HEK293 (cell line): Measurements from ENCODE around the gene GOLT1B.

Experiments used
- BCL11B ChIP-seq: fragments of 450-650 bp; formaldehyde crosslinking; IDR thresholded peaks from 2 replicates; pipeline ENCODE4 v1.5.1; 2016; ENCODE audit warnings: low read depth, missing biosample characterization, missing genetic modification characterization
- EGR2 ChIP-seq: fragments of 450-650 bp; formaldehyde crosslinking; IDR thresholded peaks from 2 replicates; pipeline ENCODE4 v1.5.1; 2016; ENCODE audit warnings: low read depth, missing biosample characterization, missing genetic modification characterization
- FEZF1 ChIP-seq: fragments of 450-650 bp; formaldehyde crosslinking; IDR thresholded peaks from 2 replicates; pipeline ENCODE4 v1.5.1; 2016; ENCODE audit warnings: missing biosample characterization, missing genetic modification characterization
- HOXC10 ChIP-seq: sonication (generic); formaldehyde crosslinking; IDR thresholded peaks from 2 replicates; pipeline ENCODE4 v1.8.1; 2023; ENCODE audit warnings: mild to moderate bottlenecking, missing genetic modification reagents
- KLF10 ChIP-seq: fragments of 450-650 bp; IDR thresholded peaks from 2 replicates; pipeline ENCODE4 v1.5.1; 2018; ENCODE audit warnings: missing biosample characterization, mild to moderate bottlenecking, missing genetic modification characterization
- KLF9 ChIP-seq: fragments of 450-650 bp; formaldehyde crosslinking; IDR thresholded peaks from 2 replicates; pipeline ENCODE4 v1.5.1; 2016; ENCODE audit warnings: missing biosample characterization, missing genetic modification characterization, low read depth
- MYNN ChIP-seq: fragments of 450-650 bp; formaldehyde crosslinking; IDR thresholded peaks from 2 replicates; pipeline ENCODE4 v1.5.1; 2016; ENCODE audit warnings: missing biosample characterization, missing genetic modification characterization, borderline replicate concordance
- ZBTB21 ChIP-seq: fragments of 450-650 bp; formaldehyde crosslinking; IDR thresholded peaks from 2 replicates; pipeline ENCODE4 v1.5.1; 2017; ENCODE audit warnings: missing biosample characterization, missing genetic modification characterization
- ZFP41 ChIP-seq: fragments of 450-650 bp; formaldehyde crosslinking; IDR thresholded peaks from 2 replicates; pipeline ENCODE4 v1.5.1; 2016; ENCODE audit warnings: missing biosample characterization, missing genetic modification characterization, borderline replicate concordance
- ZNF174 ChIP-seq: fragments of 450-650 bp; formaldehyde crosslinking; IDR thresholded peaks from 2 replicates; pipeline ENCODE4 v1.5.0; 2017; ENCODE audit warnings: missing biosample characterization, mild to moderate bottlenecking, missing genetic modification characterization
- ZNF184 ChIP-seq: fragments of 450-650 bp; IDR thresholded peaks from 2 replicates; pipeline ENCODE4 v1.5.1; 2018; ENCODE audit warnings: missing biosample characterization, mild to moderate bottlenecking, missing genetic modification characterization
- ZNF223 ChIP-seq: fragments of 450-650 bp; formaldehyde crosslinking; IDR thresholded peaks from 2 replicates; pipeline ENCODE4 v1.5.1; 2016; ENCODE audit warnings: missing biosample characterization, missing genetic modification characterization
- ZNF24 ChIP-seq: fragments of 450-650 bp; formaldehyde crosslinking; IDR thresholded peaks from 2 replicates; pipeline ENCODE4 v1.5.1; 2016; ENCODE audit warnings: missing biosample characterization, missing genetic modification characterization
- ZNF248 ChIP-seq: fragments of 450-650 bp; formaldehyde crosslinking; IDR thresholded peaks from 2 replicates; pipeline ENCODE4 v1.5.1; 2017; ENCODE audit warnings: missing biosample characterization, missing genetic modification characterization
- ZNF324 ChIP-seq: fragments of 450-650 bp; formaldehyde crosslinking; IDR thresholded peaks from 2 replicates; pipeline ENCODE4 v1.5.1; 2016; ENCODE audit warnings: missing biosample characterization, missing genetic modification characterization
- ZNF366 ChIP-seq: fragments of 450-650 bp; formaldehyde crosslinking; conservative IDR thresholded peaks from 2 replicates; pipeline ENCODE4 v1.5.1; 2016; ENCODE audit warnings: missing biosample characterization, missing genetic modification characterization
- ZNF416 ChIP-seq: fragments of 450-650 bp; formaldehyde crosslinking; IDR thresholded peaks from 2 replicates; pipeline ENCODE4 v1.5.1; 2016; ENCODE audit warnings: missing biosample characterization, missing genetic modification characterization
- ZNF426 ChIP-seq: fragments of 450-650 bp; formaldehyde crosslinking; IDR thresholded peaks from 2 replicates; pipeline ENCODE4 v1.5.1; 2017; ENCODE audit warnings: missing biosample characterization, missing genetic modification characterization, mild to moderate bottlenecking, inconsistent platforms, moderate library complexity
- ZNF548 ChIP-seq: fragments of 450-650 bp; formaldehyde crosslinking; IDR thresholded peaks from 2 replicates; pipeline ENCODE4 v1.5.1; 2016; ENCODE audit warnings: missing biosample characterization, missing genetic modification characterization
- ZNF658 ChIP-seq: fragments of 450-650 bp; formaldehyde crosslinking; IDR thresholded peaks from 2 replicates; pipeline ENCODE4; 2016; ENCODE audit warnings: missing biosample characterization, missing genetic modification characterization
- ZNF701 ChIP-seq: fragments of 450-650 bp; formaldehyde crosslinking; IDR thresholded peaks from 2 replicates; pipeline ENCODE4 v1.5.1; 2016; ENCODE audit warnings: missing biosample characterization, missing genetic modification characterization
- ZNF776 ChIP-seq: fragments of 450-650 bp; formaldehyde crosslinking; IDR thresholded peaks from 2 replicates; pipeline ENCODE4 v1.5.0; 2017; ENCODE audit warnings: missing biosample characterization, missing genetic modification characterization, borderline replicate concordance
- ZNF791 ChIP-seq: fragments of 450-650 bp; formaldehyde crosslinking; IDR thresholded peaks from 2 replicates; pipeline ENCODE4 v1.5.1; 2016; ENCODE audit warnings: missing biosample characterization, missing genetic modification characterization
- ZNF792 ChIP-seq: fragments of 450-650 bp; formaldehyde crosslinking; IDR thresholded peaks from 2 replicates; pipeline ENCODE4 v1.5.1; 2016; ENCODE audit warnings: missing biosample characterization, missing genetic modification characterization
- TF ChIP-seq, protein P1 (sequence below): fragments of 450-650 bp; formaldehyde crosslinking; IDR thresholded peaks from 2 replicates; pipeline ENCODE4 v1.5.1; 2016; ENCODE audit warnings: missing biosample characterization, missing genetic modification characterization, borderline replicate concordance
- TF ChIP-seq, protein P2 (sequence below): fragments of 450-650 bp; formaldehyde crosslinking; IDR thresholded peaks from 2 replicates; pipeline ENCODE4 v1.5.1; 2016; ENCODE audit warnings: missing biosample characterization, missing genetic modification characterization
- TF ChIP-seq, protein P3 (sequence below): fragments of 450-650 bp; formaldehyde crosslinking; IDR thresholded peaks from 2 replicates; pipeline ENCODE4 v1.5.1; 2016; ENCODE audit warnings: missing biosample characterization, missing genetic modification characterization
- TF ChIP-seq, protein P4 (sequence below): IDR thresholded peaks from 2 replicates; pipeline ENCODE4 v1.6.1; 2011; ENCODE audit warnings: mild to moderate bottlenecking, low read depth, low read length, borderline replicate concordance
- TF ChIP-seq, protein P5 (sequence below): fragments of 450-650 bp; formaldehyde crosslinking; IDR thresholded peaks from 2 replicates; pipeline ENCODE4 v1.5.1; 2016; ENCODE audit warnings: missing biosample characterization, missing genetic modification characterization

The GOLT1B gene

DNA sequence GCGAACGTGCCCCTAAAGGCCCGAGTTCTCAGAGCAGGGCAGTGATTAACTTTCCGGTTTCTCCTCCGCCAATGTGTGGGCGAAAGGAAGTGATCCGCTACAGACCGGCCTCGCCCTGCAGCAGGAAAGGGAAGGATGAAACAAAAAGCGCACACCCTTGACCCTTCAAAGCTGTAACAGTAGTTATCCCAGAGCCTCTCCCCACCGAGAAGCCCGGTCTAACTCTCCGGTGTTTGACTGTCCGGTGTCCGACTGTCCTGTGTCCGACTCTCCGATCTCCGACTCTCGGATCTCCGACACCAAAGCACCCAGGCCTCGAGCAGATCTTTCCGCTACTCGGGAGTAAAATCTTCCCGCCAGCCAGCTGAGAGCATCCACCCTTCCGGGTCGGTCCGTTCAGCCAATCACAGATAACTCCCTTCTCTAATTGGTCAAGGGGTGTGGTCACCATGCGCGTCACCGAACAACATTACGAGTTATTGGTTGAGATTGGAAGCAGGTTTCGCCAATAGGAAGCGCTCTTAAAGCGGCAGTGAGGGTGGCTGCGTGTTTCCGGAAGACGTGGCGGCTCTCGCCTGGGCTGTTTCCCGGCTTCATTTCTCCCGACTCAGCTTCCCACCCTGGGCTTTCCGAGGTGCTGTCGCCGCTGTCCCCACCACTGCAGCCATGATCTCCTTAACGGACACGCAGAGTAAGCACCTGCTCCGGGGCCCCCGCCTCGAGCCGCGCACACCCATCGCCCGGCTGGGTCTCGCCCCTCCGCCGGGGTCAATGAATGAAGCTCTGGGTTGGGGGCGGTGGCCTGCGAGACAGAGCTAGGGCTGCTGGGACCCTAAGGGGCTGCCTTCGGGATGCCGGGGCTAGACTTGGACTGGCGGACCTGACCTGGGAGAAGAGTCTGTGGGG lies at the start of gene GOLT1B, which contains the start of gene RECQL (continued):
- TF ChIP-seq, protein P1, sequence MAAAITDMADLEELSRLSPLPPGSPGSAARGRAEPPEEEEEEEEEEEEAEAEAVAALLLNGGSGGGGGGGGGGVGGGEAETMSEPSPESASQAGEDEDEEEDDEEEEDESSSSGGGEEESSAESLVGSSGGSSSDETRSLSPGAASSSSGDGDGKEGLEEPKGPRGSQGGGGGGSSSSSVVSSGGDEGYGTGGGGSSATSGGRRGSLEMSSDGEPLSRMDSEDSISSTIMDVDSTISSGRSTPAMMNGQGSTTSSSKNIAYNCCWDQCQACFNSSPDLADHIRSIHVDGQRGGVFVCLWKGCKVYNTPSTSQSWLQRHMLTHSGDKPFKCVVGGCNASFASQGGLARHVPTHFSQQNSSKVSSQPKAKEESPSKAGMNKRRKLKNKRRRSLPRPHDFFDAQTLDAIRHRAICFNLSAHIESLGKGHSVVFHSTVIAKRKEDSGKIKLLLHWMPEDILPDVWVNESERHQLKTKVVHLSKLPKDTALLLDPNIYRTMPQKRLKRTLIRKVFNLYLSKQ, result no peak
- TF ChIP-seq, protein P2, sequence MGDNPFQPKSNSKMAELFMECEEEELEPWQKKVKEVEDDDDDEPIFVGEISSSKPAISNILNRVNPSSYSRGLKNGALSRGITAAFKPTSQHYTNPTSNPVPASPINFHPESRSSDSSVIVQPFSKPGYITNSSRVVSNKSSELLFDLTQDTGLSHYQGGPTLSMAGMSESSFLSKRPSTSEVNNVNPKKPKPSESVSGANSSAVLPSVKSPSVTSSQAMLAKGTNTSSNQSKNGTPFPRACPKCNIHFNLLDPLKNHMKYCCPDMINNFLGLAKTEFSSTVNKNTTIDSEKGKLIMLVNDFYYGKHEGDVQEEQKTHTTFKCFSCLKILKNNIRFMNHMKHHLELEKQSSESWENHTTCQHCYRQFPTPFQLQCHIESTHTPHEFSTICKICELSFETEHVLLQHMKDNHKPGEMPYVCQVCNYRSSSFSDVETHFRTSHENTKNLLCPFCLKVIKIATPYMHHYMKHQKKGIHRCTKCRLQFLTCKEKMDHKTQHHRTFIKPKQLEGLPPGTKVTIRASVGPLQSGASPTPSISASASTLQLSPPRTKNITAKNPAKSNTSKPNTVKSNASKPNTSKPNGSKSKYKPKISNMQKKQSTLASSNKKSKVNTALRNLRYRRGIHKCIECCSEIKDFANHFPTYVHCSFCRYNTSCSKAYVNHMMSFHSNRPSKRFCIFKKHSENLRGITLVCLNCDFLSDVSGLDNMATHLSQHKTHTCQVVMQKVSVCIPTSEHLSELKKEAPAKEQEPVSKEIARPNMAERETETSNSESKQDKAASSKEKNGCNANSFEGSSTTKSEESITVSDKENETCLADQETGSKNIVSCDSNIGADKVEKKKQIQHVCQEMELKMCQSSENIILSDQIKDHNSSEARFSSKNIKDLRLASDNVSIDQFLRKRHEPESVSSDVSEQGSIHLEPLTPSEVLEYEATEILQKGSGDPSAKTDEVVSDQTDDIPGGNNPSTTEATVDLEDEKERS (tag by site-specific recombination), result no peak
- no peak for TF ChIP-seq ZNF174 (tag by site-specific recombination)
- no peak for TF ChIP-seq ZNF223
- TF ChIP-seq, protein P3, sequence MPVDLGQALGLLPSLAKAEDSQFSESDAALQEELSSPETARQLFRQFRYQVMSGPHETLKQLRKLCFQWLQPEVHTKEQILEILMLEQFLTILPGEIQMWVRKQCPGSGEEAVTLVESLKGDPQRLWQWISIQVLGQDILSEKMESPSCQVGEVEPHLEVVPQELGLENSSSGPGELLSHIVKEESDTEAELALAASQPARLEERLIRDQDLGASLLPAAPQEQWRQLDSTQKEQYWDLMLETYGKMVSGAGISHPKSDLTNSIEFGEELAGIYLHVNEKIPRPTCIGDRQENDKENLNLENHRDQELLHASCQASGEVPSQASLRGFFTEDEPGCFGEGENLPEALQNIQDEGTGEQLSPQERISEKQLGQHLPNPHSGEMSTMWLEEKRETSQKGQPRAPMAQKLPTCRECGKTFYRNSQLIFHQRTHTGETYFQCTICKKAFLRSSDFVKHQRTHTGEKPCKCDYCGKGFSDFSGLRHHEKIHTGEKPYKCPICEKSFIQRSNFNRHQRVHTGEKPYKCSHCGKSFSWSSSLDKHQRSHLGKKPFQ (tag by site-specific recombination), result no peak
- no peak for TF ChIP-seq ZNF548 (tag by site-specific recombination)
- no peak for TF ChIP-seq ZNF701 (tag by site-specific recombination)
- no peak for TF ChIP-seq ZBTB21 (tag by site-specific recombination)
- no peak for TF ChIP-seq BCL11B
- TF ChIP-seq ZNF248, result no peak
- no peak for TF ChIP-seq ZNF416 (tag by site-specific recombination)
- TF ChIP-seq ZNF366 (tag by site-specific recombination), result peak; percentile 78
- TF ChIP-seq, protein P4, sequence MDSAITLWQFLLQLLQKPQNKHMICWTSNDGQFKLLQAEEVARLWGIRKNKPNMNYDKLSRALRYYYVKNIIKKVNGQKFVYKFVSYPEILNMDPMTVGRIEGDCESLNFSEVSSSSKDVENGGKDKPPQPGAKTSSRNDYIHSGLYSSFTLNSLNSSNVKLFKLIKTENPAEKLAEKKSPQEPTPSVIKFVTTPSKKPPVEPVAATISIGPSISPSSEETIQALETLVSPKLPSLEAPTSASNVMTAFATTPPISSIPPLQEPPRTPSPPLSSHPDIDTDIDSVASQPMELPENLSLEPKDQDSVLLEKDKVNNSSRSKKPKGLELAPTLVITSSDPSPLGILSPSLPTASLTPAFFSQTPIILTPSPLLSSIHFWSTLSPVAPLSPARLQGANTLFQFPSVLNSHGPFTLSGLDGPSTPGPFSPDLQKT, result 0 out of 2 replicates have a peak, but pooled peaks have one; percentile 58
- no peak for TF ChIP-seq KLF10 (tag by site-specific recombination)
- TF ChIP-seq ZNF658 (tag by site-specific recombination), result no peak
- TF ChIP-seq ZNF792 (tag by site-specific recombination), result no peak
- no peak for TF ChIP-seq ZNF324 (tag by site-specific recombination)
- no peak for TF ChIP-seq HOXC10
- TF ChIP-seq MYNN (tag by site-specific recombination), result no peak
- TF ChIP-seq FEZF1 (tag by site-specific recombination), result no peak
- TF ChIP-seq ZNF791 (tag by site-specific recombination), result no peak
- no peak for TF ChIP-seq ZFP41 (tag by site-specific recombination)
- TF ChIP-seq, protein P5, sequence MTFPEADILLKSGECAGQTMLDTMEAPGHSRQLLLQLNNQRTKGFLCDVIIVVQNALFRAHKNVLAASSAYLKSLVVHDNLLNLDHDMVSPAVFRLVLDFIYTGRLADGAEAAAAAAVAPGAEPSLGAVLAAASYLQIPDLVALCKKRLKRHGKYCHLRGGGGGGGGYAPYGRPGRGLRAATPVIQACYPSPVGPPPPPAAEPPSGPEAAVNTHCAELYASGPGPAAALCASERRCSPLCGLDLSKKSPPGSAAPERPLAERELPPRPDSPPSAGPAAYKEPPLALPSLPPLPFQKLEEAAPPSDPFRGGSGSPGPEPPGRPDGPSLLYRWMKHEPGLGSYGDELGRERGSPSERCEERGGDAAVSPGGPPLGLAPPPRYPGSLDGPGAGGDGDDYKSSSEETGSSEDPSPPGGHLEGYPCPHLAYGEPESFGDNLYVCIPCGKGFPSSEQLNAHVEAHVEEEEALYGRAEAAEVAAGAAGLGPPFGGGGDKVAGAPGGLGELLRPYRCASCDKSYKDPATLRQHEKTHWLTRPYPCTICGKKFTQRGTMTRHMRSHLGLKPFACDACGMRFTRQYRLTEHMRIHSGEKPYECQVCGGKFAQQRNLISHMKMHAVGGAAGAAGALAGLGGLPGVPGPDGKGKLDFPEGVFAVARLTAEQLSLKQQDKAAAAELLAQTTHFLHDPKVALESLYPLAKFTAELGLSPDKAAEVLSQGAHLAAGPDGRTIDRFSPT (tag by site-specific recombination), result no peak
- TF ChIP-seq ZNF426, result no peak
- TF ChIP-seq ZNF184 (tag by site-specific recombination), result no peak
- TF ChIP-seq ZNF776, result no peak
- no peak for TF ChIP-seq EGR2 (tag by site-specific recombination)
- TF ChIP-seq KLF9 (tag by site-specific recombination), result peak; percentile 39; the same call in 1 of the 2 replicates
- TF ChIP-seq ZNF24 (tag by site-specific recombination), result peak; percentile 14; the same call in 1 of the 2 replicates
